ENCODE data around the gene STEAP3.

Gene STEAP3, protein sequence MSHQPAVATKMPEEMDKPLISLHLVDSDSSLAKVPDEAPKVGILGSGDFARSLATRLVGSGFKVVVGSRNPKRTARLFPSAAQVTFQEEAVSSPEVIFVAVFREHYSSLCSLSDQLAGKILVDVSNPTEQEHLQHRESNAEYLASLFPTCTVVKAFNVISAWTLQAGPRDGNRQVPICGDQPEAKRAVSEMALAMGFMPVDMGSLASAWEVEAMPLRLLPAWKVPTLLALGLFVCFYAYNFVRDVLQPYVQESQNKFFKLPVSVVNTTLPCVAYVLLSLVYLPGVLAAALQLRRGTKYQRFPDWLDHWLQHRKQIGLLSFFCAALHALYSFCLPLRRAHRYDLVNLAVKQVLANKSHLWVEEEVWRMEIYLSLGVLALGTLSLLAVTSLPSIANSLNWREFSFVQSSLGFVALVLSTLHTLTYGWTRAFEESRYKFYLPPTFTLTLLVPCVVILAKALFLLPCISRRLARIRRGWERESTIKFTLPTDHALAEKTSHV

GRCh38 chr2:119223521-119224390 lies at the start of gene STEAP3:
TSS of gene STEAP3 (plus strand) at chr2:119223834. CDS start at chr2:119231013, 7,179 bp downstream.
- peak; percentile 72 for DNase-seq

GRCh38 chr2:119174216-119174992 lies 49.2 kb upstream of the STEAP3 start:
- peak; percentile 53 for DNase-seq

DNA sequence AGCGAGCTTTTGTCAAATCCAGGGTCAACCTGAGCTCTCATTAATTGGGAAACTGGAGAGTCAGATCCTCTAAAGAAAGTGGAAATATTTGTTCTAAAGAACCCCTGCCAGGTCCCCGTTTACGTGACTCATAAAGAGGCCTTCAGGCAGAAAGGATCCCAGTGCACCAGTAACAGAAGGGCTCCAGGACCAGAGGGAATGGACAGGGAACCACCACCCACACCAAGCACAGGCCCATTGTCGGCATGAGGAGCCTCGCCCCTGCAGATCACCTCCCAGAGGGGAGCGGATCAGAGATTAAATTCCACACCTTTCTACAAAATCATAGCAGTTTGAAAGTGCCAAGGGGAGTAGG lies 48.7 kb upstream of the STEAP3 start:
- DNase-seq: no peak

- DNase-seq: no peak
Observed at GRCh38 chr2:119175517-119175916, 48.1 kb upstream of the STEAP3 start.

DNA sequence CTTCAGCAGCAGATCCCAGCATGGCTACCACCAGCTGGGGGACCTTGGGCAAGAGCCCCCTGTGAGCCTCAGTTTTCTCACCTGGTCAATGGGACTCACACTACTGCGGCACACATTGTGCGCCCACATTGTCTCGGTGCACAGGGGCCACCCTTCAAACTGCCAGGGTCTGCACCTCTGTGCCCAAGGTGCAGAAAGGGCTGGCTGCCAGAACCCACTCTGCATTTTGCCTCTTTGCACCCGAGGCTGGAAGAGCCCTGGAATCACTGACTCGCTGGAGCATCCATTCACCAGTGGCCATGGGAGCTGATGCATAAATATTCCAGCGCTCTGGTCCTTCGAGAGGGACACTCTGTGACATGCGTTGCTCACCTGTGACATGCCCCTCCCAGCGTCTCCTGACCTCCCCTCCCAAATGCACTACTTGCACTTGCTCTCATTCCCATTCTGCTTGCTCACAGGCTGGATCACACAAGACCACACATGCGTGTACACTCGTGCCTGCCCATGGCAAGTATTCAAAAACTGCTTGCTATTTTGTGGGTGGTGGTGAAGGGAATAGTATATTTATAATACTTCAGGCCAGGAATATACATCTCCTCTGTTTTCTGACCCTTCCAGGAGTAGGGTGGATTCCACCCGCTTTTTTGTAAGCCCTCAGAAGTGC lies 46.3 kb upstream of the STEAP3 start:
- no peak for DNase-seq

GRCh38 chr2:119177838-119178190 lies 45.8 kb upstream of the STEAP3 start:
- no peak for DNase-seq

GRCh38 chr2:119178776-119179175 lies 44.9 kb upstream of the STEAP3 start:
- no peak for DNase-seq

GRCh38 chr2:119179202-119179601 lies 44.4 kb upstream of the STEAP3 start:
- no peak for DNase-seq

GRCh38 chr2:119179991-119180390 lies 43.6 kb upstream of the STEAP3 start:
- DNase-seq: no peak

GRCh38 chr2:119180892-119181291 lies 42.7 kb upstream of the STEAP3 start:
- no peak for DNase-seq

- no peak for DNase-seq
Observed at GRCh38 chr2:119181391-119181790, 42.2 kb upstream of the STEAP3 start.

DNA sequence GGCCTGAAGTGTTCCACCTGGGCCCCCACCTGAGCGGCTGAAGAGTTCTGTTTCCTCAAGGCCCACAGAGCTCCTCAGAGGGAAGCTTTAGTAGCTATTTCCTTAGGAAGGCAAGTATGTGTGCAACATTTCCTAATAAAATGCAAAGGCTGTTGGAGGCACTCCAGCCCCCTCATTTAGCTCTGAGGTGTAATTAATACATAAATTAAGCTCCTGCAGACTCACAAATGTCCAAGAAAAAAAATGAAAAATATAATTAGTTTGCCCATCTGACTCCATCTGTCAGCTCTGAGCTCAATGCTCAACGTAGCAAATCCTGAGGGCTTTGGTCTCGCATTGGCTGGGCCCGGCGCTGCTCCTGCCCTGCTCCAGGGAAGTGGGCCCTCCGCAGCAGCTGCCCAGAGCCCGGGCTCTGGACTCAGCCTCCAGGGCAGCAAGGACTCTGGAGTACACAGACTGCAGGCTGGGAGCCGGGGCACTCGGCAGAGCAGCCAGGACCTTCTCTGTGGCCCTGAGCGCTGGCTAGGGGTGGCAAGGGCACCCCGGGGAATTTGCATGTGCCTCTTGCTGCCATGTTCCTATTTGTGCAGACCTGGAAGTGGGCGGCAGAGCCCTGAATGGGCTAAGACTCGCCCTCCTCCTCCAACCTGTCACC lies 41.7 kb upstream of the STEAP3 start:
- no peak for DNase-seq

- no peak for DNase-seq
Observed at GRCh38 chr2:119184512-119184911, 39.1 kb upstream of the STEAP3 start.

- no peak for DNase-seq
Observed at GRCh38 chr2:119190321-119191111, 33.1 kb upstream of the STEAP3 start.

- no peak for DNase-seq
Observed at GRCh38 chr2:119192893-119193292, 30.7 kb upstream of the STEAP3 start.

- DNase-seq: no peak
Observed at GRCh38 chr2:119195001-119195400, 28.6 kb upstream of the STEAP3 start.

- DNase-seq: no peak
Observed at GRCh38 chr2:119195887-119196286, 27.7 kb upstream of the STEAP3 start.

- DNase-seq: no peak
Observed at GRCh38 chr2:119196301-119197125, 27.1 kb upstream of the STEAP3 start.

- DNase-seq: no peak
Observed at GRCh38 chr2:119197126-119197405, 26.6 kb upstream of the STEAP3 start.

- DNase-seq: no peak
Observed at GRCh38 chr2:119197529-119198239, 25.9 kb upstream of the STEAP3 start.
